CD4-positive, alpha-beta T cell (primary cell): ENCODE results near the gene SF3A2. TPM values are rescaled to one million over a fixed set of nuclear protein-coding genes. Genes with fewer than 3 reads are reported as not detected.

ENCODE experiments used
- ATAC-seq: fragments of 200-7000 bp; cut with Tn5 transposase; one replicate; pipeline ENCODE4 v1.10.0; 2022; ENCODE audit warnings: mild to moderate bottlenecking; ENCODE audit not compliant: poor library complexity
- CTCF ChIA-PET: fragments of 350-600 bp; sonication (Branson Sonifier 250); formaldehyde crosslinking; loops from one replicate; lab custom pipeline; 2021; ENCODE audit warnings: antibody characterized with exemption, inconsistent platforms; lab: Charles Lee
- POLR2A ChIA-PET: fragments of 350-600 bp; sonication (Branson Sonifier 250); formaldehyde crosslinking; loops from one replicate; lab custom pipeline; 2021; ENCODE audit warnings: antibody characterized with exemption, inconsistent platforms; lab: Charles Lee
- DNase-seq, 14 experiments: peaks; one replicate each; pipeline ENCODE4 v3.0.0-alpha.2; 2013 to 2020; ENCODE audit warnings: mixed read lengths in 2 of 14
- H3K27ac ChIP-seq, 2 donors: one replicate each; pipeline versions ENCODE4 v1.5.1 to v1.7.0; 2013; ENCODE audit warnings: low read length in 2 of 2, low read depth in 1 of 2, mild to moderate bottlenecking in 1 of 2
- H3K27me3 ChIP-seq, 2 experiments: 1 replicate in 1 of 2; 2 replicates in 1 of 2; pipeline versions ENCODE4 v1.6.1 to v1.7.0; 2013; ENCODE audit warnings: low read length in 2 of 2, control low read depth in 1 of 2, mild to moderate bottlenecking in 1 of 2, moderate library complexity in 1 of 2; ENCODE audit not compliant: insufficient read depth in 2 of 2, control insufficient read depth in 1 of 2
- H3K36me3 ChIP-seq: one replicate; pipeline ENCODE4 v1.6.1; 2013; ENCODE audit warnings: low read length, control low read depth; ENCODE audit not compliant: insufficient read depth
- H3K4me1 ChIP-seq: one replicate; pipeline ENCODE4 v1.6.1; 2013; ENCODE audit warnings: low read length, control low read depth; ENCODE audit not compliant: insufficient read depth
- H3K4me3 ChIP-seq: one replicate; pipeline ENCODE4 v1.5.1; 2013; ENCODE audit warnings: mild to moderate bottlenecking, low read length, moderate library complexity
- H3K9me3 ChIP-seq, 2 experiments: 1 replicate in 1 of 2; 2 replicates in 1 of 2; pipeline versions ENCODE4 v1.6.1 to v1.7.0; 2013; ENCODE audit warnings: low read length in 2 of 2, mild to moderate bottlenecking in 2 of 2, control low read depth in 1 of 2, moderate library complexity in 1 of 2; ENCODE audit not compliant: control insufficient read depth in 1 of 2, insufficient read depth in 1 of 2
- H3K27ac Mint-ChIP-seq: one replicate; pipeline ENCODE4 v1.8.0; 2020; ENCODE audit warnings: mixed read lengths
- H3K27me3 Mint-ChIP-seq: one replicate; pipeline ENCODE4 v1.8.0; 2021; ENCODE audit warnings: mixed read lengths
- H3K36me3 Mint-ChIP-seq: one replicate; pipeline ENCODE4 v1.8.0; 2021; ENCODE audit warnings: low read depth, mixed read lengths
- H3K4me1 Mint-ChIP-seq: one replicate; pipeline ENCODE4 v1.8.0; 2021; ENCODE audit warnings: low read depth, mixed read lengths
- H3K4me3 Mint-ChIP-seq: one replicate; pipeline ENCODE4 v1.8.0; 2020; ENCODE audit warnings: mild to moderate bottlenecking, mixed read lengths
- H3K9me3 Mint-ChIP-seq: one replicate; pipeline ENCODE4 v1.8.0; 2020; ENCODE audit warnings: mixed read lengths
- CTCF ChIP-seq: fragments of 200-600 bp; IDR thresholded peaks from one replicate; pipeline ENCODE4 v1.8.0; 2022; ENCODE audit warnings: antibody characterized with exemption, mild to moderate bottlenecking
- intact Hi-C, 2 experiments: fragments of 100-400 bp; cut with DNase I in 1 of 2; cut with micrococcal nuclease in 1 of 2; formaldehyde crosslinking; loops; one replicate each; pipeline versions ENCODE4 v1.15.1 to v1.9.0; 2023 to 2025; cut with DNase I, micrococcal nuclease
- polyA plus RNA-seq, 2 donors: library from polyadenylated mRNA; unstranded; fragments of 120-200 nt; gene quantifications; one replicate each; pipeline ENCODE4 v1.2.1, GENCODE V29; 2013
- total RNA-seq, 174 experiments: library from RNA in 2 of 174; stranded (reverse) in 2 of 174; gene quantifications; one replicate each; pipeline ENCODE4 v1.2.3 and lab custom pipeline; 2021 to 2026

SF3A2 gene
- total RNA-seq (100 to 1,000 TPM; 186 to 194 TPM), total RNA-seq (lab: John Stamatoyannopoulos, UW) (31.9 to 114 (median 56.5) reads per million in 172 experiments)
- polyA plus RNA-seq (2013, experiment 1 of 2) = 69.4 TPM
- 88.9 TPM for polyA plus RNA-seq (2013, experiment 2 of 2)

GRCh38 chr19:2236314-2237050 is at the start of gene SF3A2, which contains the start of gene PLEKHJ1:
Gene SF3A2 (plus strand): TSS chr19:2236824. CDS start chr19:2243419, 6,595 bp downstream.
Gene PLEKHJ1 (minus strand): TSS chr19:2236329. CDS start chr19:2236248, 81 bp downstream.
- H3K27me3 Mint-ChIP-seq = peaks cover 4% of the 10 kb centered on the region
- no peaks in the 10 kb centered on the region for H3K9me3 Mint-ChIP-seq
- H3K4me3 Mint-ChIP-seq = peak within 1 kb of the TSS; percentile 98
- Histone ChIP-seq H3K4me1 (peaks cover 79% of the 10 kb centered on the region), H3K27ac (peak within 1 kb of the TSS; percentile 98 to 99), H3K9me3 (no peaks in the 10 kb centered on the region), H3K4me3 (peak within 1 kb of the TSS; percentile 80), H3K36me3 (peaks cover 31% of the 10 kb centered on the region), H3K27me3 (no peaks in the 10 kb centered on the region)
- peak; percentile 94 to 99 (median 98) for DNase-seq
- TF ChIP-seq CTCF = peak; percentile 99
- ATAC-seq = peak; percentile 81
- intact Hi-C loops = loop anchor here (1.0 to 10.0 kb wide), 15 partner anchors 16 to 378 kb away; partner anchors contain the start of genes AP3D1 (in 2 of the 2), BTBD2 (in 1 of the 2), IZUMO4 (in 1 of the 2) and LMNB2 (in 1 of the 2)
- peaks cover 44% of the 10 kb centered on the region for H3K36me3 Mint-ChIP-seq
- peaks cover 63% of the 10 kb centered on the region for H3K4me1 Mint-ChIP-seq
- CTCF ChIA-PET = interaction anchor here (0.7 to 3.2 kb wide), 7 partner anchors 15 to 81 kb away, joined by 3 to 11 read pairs (median 5); no protein-coding TSS in a partner anchor
- peak within 1 kb of the TSS; percentile 99 for H3K27ac Mint-ChIP-seq
- POLR2A ChIA-PET = interaction anchor here (0.6 to 5.3 kb wide), 15 partner anchors 16 to 220 kb away, joined by 3 to 103 read pairs (median 4); partner anchors contain the start of genes AP3D1, LMNB2, LSM7 and SPPL2B

GRCh38 chr19:2187159-2187558 is 49.5 kb upstream of the SF3A2 start:
- H3K9me3 ChIP-seq = no peaks in the 10 kb centered on the region
- no peaks in the 10 kb centered on the region for H3K4me1 ChIP-seq
- H3K9me3 Mint-ChIP-seq = no peaks in the 10 kb centered on the region
- ChIA-PET CTCF (no interaction called here), POLR2A (no interaction called here)
- no peak overlapping the region for H3K4me3 ChIP-seq
- DNase-seq = no peak
- intact Hi-C loops = no loop called here
- no peak for ATAC-seq
- no peak for TF ChIP-seq CTCF
- H3K27ac Mint-ChIP-seq = no peak overlapping the region
- no peaks in the 10 kb centered on the region for H3K27me3 Mint-ChIP-seq
- no peak overlapping the region for H3K27ac ChIP-seq
- no peak overlapping the region for H3K4me3 Mint-ChIP-seq
- H3K4me1 Mint-ChIP-seq = no peaks in the 10 kb centered on the region
- H3K36me3 Mint-ChIP-seq = peaks cover 38% of the 10 kb centered on the region
- no peaks in the 10 kb centered on the region for H3K27me3 ChIP-seq
- peaks cover 56% of the 10 kb centered on the region for H3K36me3 ChIP-seq

GRCh38 chr19:2188708-2189385 is 47.8 kb upstream of the SF3A2 start:
- no peaks in the 10 kb centered on the region for H3K4me1 Mint-ChIP-seq
- ChIA-PET CTCF (interaction anchor here (0.5 kb wide), 1 partner anchor 419 kb away, joined by 3 read pairs; no protein-coding TSS in a partner anchor), POLR2A (no interaction called here)
- H3K9me3 Mint-ChIP-seq = no peaks in the 10 kb centered on the region
- no peak overlapping the region for H3K4me3 ChIP-seq
- TF ChIP-seq CTCF = no peak
- H3K4me1 ChIP-seq = no peaks in the 10 kb centered on the region
- no peaks in the 10 kb centered on the region for H3K27me3 ChIP-seq
- H3K36me3 ChIP-seq = peaks cover 67% of the 10 kb centered on the region
- intact Hi-C loops = no loop called here
- H3K4me3 Mint-ChIP-seq = no peak overlapping the region
- H3K36me3 Mint-ChIP-seq = peaks cover 47% of the 10 kb centered on the region
- H3K27ac ChIP-seq = no peak overlapping the region
- no peaks in the 10 kb centered on the region for H3K9me3 ChIP-seq
- no peaks in the 10 kb centered on the region for H3K27me3 Mint-ChIP-seq
- ATAC-seq = no peak
- DNase-seq = no peak
- H3K27ac Mint-ChIP-seq = no peak overlapping the region
